Hindlimb muscle (tissue), 1 donor: ENCODE measurements around the gene SFXN2. TPM values are rescaled to one million over a fixed set of nuclear protein-coding genes. Genes with fewer than 3 reads are reported as not detected.

Source experiments
- DNase-seq: peaks from one replicate; pipeline ENCODE4 v3.0.0-alpha.2; 2013
- polyA plus RNA-seq: library from polyadenylated mRNA; unstranded; fragments of 120-200 nt; gene quantifications from one replicate; pipeline ENCODE4 v1.2.1, GENCODE V29; 2013; ENCODE audit not compliant: insufficient read length

SFXN2 gene
- polyA plus RNA-seq, 1 donor = 7.5 TPM

GRCh38 chr10:102777711-102778453 is 63.4 kb downstream of the SFXN2 start:
- DNase-seq = no peak

- no peak for DNase-seq
These were observed 64.3 kb downstream of the SFXN2 start for GRCh38 chr10:102778781-102779180.

- DNase-seq = no peak
These were observed 65.5 kb downstream of the SFXN2 start for GRCh38 chr10:102779680-102780526.

- no peak for DNase-seq
These were observed 66.0 kb downstream of the SFXN2 start for GRCh38 chr10:102780527-102780808.

- no peak for DNase-seq
These were observed 66.9 kb downstream of the SFXN2 start for GRCh38 chr10:102781090-102781920.

GRCh38 chr10:102781921-102782557 is 67.6 kb downstream of the SFXN2 start:
- DNase-seq = no peak

- no peak for DNase-seq
These were observed 68.5 kb downstream of the SFXN2 start for GRCh38 chr10:102782673-102783551.

GRCh38 chr10:102783568-102783967 is 69.1 kb downstream of the SFXN2 start:
- DNase-seq = no peak

GRCh38 chr10:102785818-102786217 is 71.4 kb downstream of the SFXN2 start:
- DNase-seq = no peak

GRCh38 chr10:102791754-102792395 is 77.4 kb downstream of the SFXN2 start:
- no peak for DNase-seq

Other genes starting within 250 kb of the SFXN2 start
- gene ACTR1A, start 211.9 kb upstream of the SFXN2 start, polyA plus RNA-seq = 81.0 TPM
- gene SUFU, start 210.7 kb upstream of the SFXN2 start, polyA plus RNA-seq = 16.4 TPM
- gene TRIM8, start 70.2 kb upstream of the SFXN2 start, polyA plus RNA-seq = 97.5 TPM
- 12.5 TPM for gene ARL3, start 239 bp upstream of the SFXN2 start, polyA plus RNA-seq
- gene WBP1L, start 29.3 kb downstream of the SFXN2 start, polyA plus RNA-seq = 44.8 TPM
- 0.70 TPM for gene CYP17A1, start 122.8 kb downstream of the SFXN2 start, polyA plus RNA-seq
- 23.1 TPM for gene BORCS7, start 139.6 kb downstream of the SFXN2 start, polyA plus RNA-seq
- gene AS3MT, start 154.8 kb downstream of the SFXN2 start, polyA plus RNA-seq = 7.3 TPM
- 3.2 TPM for gene CNNM2, start 203.7 kb downstream of the SFXN2 start, polyA plus RNA-seq